ENCODE data around the gene ZFP62. TPM values are rescaled to one million over a fixed set of nuclear protein-coding genes. Genes with fewer than 3 reads are reported as not detected.
A peak's percentile ranks its signal among the peaks of the same experiment; 100 is the strongest.

The ZFP62 gene
- total RNA-seq, 4 donors from 2014 or later: 41.1 to 58.9 (median 47.3) TPM

DNA sequence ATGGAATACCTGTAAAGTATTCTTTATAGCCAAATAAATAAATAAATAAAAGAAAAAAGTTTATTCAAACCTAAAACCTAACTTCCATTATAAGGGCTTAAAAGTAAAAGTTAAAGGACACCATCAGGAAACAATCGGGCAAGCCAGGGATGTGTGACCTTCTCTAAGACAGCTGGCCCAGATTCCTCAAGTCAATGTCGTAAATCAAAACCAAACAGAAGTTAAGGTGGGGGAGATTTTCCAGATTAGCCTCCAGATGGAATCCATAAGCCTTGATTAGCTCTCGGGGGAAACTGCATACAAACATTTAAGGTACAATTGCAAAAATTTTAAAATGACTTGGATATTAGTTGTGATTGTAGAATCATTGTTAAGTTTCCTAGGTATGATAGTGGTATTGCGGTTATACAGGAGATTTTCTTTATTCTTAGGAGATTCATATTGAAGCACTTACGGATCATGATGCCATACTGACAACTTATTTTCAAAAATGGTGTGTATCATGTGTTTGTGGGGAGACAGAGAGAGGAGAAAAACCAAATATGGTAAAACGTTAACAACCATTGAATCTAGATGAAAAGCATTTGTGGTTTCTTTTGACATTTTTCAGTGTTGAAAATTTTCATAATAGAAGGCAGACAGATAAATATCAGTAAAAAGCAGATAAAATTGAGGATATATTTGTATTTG lies 37.0 kb downstream of the ZFP62 start:
- no peak for TF ChIP-seq POLR2A (IDR thresholded peaks at IDR 0.05)
- TF ChIP-seq, protein P1, sequence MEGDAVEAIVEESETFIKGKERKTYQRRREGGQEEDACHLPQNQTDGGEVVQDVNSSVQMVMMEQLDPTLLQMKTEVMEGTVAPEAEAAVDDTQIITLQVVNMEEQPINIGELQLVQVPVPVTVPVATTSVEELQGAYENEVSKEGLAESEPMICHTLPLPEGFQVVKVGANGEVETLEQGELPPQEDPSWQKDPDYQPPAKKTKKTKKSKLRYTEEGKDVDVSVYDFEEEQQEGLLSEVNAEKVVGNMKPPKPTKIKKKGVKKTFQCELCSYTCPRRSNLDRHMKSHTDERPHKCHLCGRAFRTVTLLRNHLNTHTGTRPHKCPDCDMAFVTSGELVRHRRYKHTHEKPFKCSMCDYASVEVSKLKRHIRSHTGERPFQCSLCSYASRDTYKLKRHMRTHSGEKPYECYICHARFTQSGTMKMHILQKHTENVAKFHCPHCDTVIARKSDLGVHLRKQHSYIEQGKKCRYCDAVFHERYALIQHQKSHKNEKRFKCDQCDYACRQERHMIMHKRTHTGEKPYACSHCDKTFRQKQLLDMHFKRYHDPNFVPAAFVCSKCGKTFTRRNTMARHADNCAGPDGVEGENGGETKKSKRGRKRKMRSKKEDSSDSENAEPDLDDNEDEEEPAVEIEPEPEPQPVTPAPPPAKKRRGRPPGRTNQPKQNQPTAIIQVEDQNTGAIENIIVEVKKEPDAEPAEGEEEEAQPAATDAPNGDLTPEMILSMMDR (IDR thresholded peaks at IDR 0.05): no peak
- Histone ChIP-seq H3K9me3 (no peaks in the 10 kb centered on the region), H3K4me1 (peaks cover 55 to 71% of the 10 kb centered on the region in 2 donors), H3K4me3 (replicated peaks in 1 of 3) (no peak overlapping the region), H3K27ac (peak overlapping the region; percentile 89 to 98 (median 94)), H3K27me3 (no peaks in the 10 kb centered on the region), H3K36me3 (no peaks in the 10 kb centered on the region)
- 67 to 73% methylated on average over 6 of the region's 6 CpGs for WGBS, 2 donors
- DNase-seq: no peak
- intact Hi-C loops (cut with DNase I): no loop called here

DNA sequence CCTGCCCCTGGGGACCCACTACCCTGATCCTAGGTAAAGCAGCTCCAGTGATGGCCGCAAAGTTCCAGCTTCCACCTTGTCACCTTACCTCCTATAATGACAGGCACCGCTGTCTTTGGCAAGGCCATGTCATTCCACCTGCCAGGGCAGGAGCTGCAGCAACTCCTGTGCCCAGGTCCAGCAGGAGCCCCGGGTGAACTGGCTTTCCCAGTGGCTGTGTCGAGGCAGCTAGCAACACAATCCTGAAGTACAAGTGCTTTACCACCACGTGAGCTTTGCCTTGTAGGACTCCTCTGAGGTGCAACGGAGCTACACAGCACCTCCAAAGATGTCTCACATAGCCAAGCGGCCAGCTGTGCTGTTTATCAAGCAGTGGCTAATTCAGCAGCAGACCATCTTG lies 37.7 kb downstream of the ZFP62 start:
- 46 to 52% methylated on average over 4 to 5 of the region's 7 CpGs for WGBS, 2 donors
- peak; percentile 84 to 87 for DNase-seq
- peaks cover 63 to 78% of the 10 kb centered on the region in 2 donors for H3K4me1 ChIP-seq
- intact Hi-C loops (cut with DNase I): no loop called here
- no peak overlapping the region for H3K4me3 ChIP-seq (replicated peaks in 1 of 3)
- TF ChIP-seq, protein P1 (IDR thresholded peaks at IDR 0.05): no peak
- peak in 1 of 2 donors; percentile 82 for TF ChIP-seq POLR2A (IDR thresholded peaks at IDR 0.05)
- no peaks in the 10 kb centered on the region for H3K27me3 ChIP-seq
- H3K36me3 ChIP-seq: no peaks in the 10 kb centered on the region
- H3K9me3 ChIP-seq: no peaks in the 10 kb centered on the region
- H3K27ac ChIP-seq: peak overlapping the region; percentile 89 to 98 (median 94)

DNA sequence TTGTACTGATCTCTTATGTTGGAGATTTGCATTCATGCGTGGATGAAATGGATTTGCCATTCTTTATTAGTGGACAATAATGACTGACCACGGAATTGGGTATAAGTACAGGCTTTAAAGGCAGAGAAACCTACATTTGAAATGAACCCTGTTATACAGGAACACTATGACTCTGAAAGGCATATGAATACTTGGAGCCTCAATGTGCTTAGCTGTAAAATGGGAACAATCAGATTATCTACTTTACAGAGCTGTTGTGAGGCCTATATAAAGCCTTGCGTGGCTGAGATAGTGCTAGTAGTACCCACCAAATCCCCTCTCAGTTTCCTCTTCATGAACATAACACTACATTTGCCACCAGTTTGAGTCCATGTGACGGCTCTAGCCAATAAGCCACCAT lies 39.5 kb downstream of the ZFP62 start:
- TF ChIP-seq, protein P1 (IDR thresholded peaks at IDR 0.05): no peak
- TF ChIP-seq POLR2A (IDR thresholded peaks at IDR 0.05): no peak
- DNase-seq: no peak
- Histone ChIP-seq H3K27ac (peak overlapping the region; percentile 82 to 89 (median 85)), H3K27me3 (no peaks in the 10 kb centered on the region), H3K4me3 (replicated peaks in 1 of 3) (no peak overlapping the region), H3K36me3 (no peaks in the 10 kb centered on the region), H3K4me1 (peaks cover 74 to 90% of the 10 kb centered on the region in 2 donors), H3K9me3 (no peaks in the 10 kb centered on the region)
- 95 to 97% methylated on average over 4 of the region's 4 CpGs for WGBS, 2 donors
- intact Hi-C loops (cut with DNase I): no loop called here

DNA sequence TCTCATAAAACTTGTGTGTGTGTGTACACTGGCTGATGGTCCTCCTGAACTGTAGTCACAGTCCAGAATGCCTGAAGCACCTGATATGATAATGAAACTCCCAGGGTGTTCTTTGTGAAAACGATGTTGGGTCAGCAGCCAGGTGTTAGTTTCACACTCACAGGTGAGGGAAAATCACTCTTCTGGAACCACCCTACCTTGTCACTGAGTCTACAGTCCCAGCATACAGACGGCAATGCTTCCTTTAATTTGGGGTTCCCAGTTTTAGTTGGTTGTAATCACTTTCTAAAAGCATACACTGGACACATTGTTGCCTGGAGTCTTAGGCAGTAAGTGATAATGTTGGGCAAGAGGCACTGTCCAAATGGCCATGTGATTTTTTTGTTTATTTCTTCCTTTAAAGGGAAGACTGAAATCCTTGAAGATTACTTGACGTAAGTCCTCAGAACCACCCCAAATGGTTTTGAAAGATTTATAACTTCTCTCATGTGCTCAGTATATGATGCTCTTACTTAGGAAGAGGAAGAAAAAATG lies 40.2 kb downstream of the ZFP62 start:
- Histone ChIP-seq H3K4me1 (peaks cover 78 to 91% of the 10 kb centered on the region in 2 donors), H3K27ac (peak overlapping the region; percentile 82 to 89 (median 85))

More for the DNA sequence above, 40.2 kb downstream of the ZFP62 start:
- DNase-seq: no peak
- Histone ChIP-seq H3K36me3 (no peaks in the 10 kb centered on the region), H3K27me3 (no peaks in the 10 kb centered on the region), H3K9me3 (no peaks in the 10 kb centered on the region), H3K4me3 (replicated peaks in 1 of 3) (no peak overlapping the region)
- TF ChIP-seq, protein P1 (IDR thresholded peaks at IDR 0.05): no peak
- peak in 1 of 2 donors; percentile 22 for TF ChIP-seq POLR2A (IDR thresholded peaks at IDR 0.05)
- 52 to 63% methylated on average over 3 of the region's 3 CpGs for WGBS, 2 donors
- intact Hi-C loops (cut with DNase I): no loop called here

Measured in thyroid gland (tissue), 4 donors.